Limb (tissue), 2 donors: ENCODE data around the gene COL24A1.

Experiments
- DNase-seq, 2 donors: peaks; one replicate each; pipeline ENCODE4 v3.0.0-alpha.2; 2016; ENCODE audit errors: extremely low spot score in 2 of 2

COL24A1 gene

DNA sequence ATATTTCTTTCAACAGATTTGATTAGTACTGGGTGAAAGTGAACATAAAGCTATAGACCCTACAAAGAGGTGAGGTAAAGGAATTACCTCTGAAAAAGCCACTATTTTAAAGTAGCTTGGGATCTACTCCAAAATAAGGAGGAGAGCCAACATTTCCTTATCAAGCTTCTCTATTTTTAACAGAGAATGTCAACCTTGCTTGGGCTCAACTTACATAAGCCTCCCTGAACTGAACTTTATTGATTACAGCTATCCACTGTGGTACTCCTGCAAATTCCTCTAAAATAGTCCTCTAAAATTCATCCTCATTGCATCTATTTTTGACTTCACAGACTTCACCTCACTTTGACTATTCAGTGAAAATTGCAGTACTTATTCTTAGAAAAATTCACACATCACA, 458.7 kb downstream of the COL24A1 start:
- no peak for DNase-seq

DNA sequence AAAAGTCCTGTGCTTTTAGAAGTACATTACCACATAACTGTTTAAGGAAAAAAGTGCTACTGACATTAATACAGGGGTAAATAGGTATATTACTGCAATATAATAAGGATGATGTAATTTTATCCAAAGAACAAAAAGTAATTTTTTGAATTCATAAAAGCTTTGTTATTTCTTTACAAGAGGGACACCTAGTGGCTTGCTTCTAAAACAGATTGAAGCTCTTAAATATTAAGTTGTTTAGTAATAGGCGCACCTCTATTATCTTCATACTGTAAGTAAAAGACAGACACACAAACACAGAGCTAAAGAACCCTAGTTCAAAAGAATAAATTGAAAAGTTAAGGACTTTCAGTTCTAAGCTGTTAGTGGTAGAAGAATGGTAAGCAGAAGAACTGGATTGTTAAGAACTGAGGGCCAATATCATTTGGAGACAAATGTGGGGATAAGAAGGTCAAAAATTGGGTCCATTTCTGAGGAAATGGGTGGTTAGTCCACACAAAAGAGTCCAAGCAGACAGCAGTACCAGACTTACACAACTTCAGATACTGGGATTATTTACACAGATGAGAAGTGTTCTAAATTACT, 463.8 kb downstream of the COL24A1 start:
- peak in 1 of 2 donors; percentile 67 for DNase-seq

DNA sequence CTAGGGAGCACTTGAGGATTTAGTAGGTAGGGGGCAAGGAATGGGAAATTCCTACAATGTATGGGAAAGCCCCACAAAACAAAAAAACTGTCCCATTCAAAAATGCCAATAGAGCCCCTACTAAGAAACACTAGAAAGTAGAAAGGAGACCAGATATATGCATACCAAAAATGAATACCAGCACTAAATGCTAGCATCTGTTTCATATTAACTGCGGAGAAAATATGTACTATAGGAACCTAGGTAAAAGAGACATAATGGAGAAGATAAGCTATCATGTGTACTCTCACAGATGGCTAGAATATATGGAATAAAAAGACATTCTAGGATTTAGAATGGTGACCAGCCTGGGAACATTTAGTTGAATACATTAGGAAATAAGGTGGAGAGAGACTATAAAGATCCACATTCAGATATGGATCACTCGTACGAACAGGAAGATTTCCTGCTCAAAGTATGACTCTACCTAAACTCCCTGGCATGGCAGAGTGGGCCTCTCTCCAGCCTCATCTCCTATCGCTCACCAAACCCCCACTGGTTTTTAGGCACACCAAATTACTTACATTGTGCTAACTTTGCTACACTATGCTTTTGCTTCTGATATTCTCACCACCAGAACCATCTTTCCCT, 466.7 kb downstream of the COL24A1 start:
- no peak for DNase-seq

DNA sequence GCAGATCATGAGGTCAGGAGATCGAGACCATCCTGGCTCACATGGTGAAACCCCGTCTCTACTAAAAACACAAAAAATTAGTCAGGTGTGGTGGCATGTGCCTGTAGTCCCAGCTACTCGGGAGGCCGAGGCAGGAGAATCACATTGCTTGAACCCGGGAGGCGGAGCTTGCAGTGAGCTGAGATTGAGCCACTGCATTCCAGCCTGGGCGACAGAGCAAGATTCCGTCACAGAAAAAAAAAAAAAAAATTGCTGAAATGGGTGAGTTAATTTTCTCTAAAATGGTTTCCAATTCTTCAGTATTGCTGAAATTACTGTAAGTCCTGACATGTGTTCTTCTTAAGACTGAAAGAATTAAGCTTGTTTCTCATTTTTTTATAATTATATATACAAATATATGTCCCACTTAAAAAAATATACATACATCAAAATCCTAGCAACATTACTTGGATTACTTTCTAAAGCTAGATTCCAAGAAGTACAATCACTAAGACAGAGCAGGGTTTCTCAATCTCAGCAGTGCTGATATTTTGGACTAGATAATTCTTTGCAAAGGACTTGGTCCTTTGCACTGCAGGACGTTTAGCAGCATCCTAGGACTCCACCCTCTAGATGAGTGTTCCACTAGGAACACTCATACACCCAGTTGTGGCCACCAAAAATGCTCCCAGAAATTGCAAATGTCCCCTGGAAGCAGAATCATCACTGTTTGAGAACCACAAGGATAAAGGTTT, 473.1 kb downstream of the COL24A1 start:
- no peak for DNase-seq

DNA sequence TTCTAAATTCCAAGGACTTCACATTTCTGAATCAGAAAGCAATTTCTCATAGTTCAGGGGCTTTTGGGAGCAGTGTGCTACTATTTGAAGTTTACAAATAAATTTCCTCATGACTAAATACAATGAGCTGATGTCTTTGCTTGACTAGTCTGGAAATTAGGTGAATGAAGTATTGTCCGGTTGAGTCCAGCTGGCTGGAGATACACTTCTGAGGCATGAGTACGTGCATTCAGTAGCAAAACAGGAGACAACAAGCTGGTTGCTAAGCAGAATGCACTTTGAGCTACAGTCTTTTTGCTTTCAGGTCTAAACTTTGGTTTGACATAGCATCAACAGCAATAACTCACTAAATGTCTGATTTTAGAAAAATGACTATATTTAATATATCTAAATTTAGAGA, 475.5 kb downstream of the COL24A1 start:
- DNase-seq, result peak in 1 of 2 donors; percentile 51
